ACC112 (cell line): ENCODE results near the gene RPL38.

Experiments
- H2AFZ ChIP-seq: fragments of 200-600 bp; sonication (generic); one replicate; pipeline ENCODE4 v1.6.0; 2017; ENCODE audit warnings: antibody characterized with exemption, low read length; ENCODE audit not compliant: unreplicated experiment
- H3K27ac ChIP-seq: fragments of 200-600 bp; sonication (generic); 2 replicates; pipeline ENCODE4 v1.5.1; 2014; ENCODE audit warnings: low read depth, mild to moderate bottlenecking, antibody characterized with exemption, low read length, moderate library complexity
- H3K27me3 ChIP-seq: fragments of 200-600 bp; sonication (generic); 2 replicates; pipeline ENCODE4 v1.6.1; 2014; ENCODE audit warnings: mild to moderate bottlenecking, antibody characterized with exemption, low read length, moderate library complexity, mixed read lengths; ENCODE audit not compliant: insufficient read depth
- H3K36me3 ChIP-seq: fragments of 200-600 bp; sonication (generic); 2 replicates; pipeline ENCODE4 v1.6.1; 2016; ENCODE audit warnings: mild to moderate bottlenecking, antibody characterized with exemption, low read length, moderate library complexity, mixed read lengths; ENCODE audit not compliant: insufficient read depth
- H3K4me1 ChIP-seq: fragments of 200-600 bp; sonication (generic); one replicate; pipeline ENCODE4 v1.6.1; 2016; ENCODE audit warnings: low read length, mixed read lengths; ENCODE audit not compliant: insufficient read depth, unreplicated experiment, control insufficient read depth
- H3K4me3 ChIP-seq: fragments of 200-600 bp; sonication (generic); 2 replicates; pipeline ENCODE4 v1.5.1; 2014; ENCODE audit warnings: mild to moderate bottlenecking, low read depth, low read length
- H3K79me2 ChIP-seq: fragments of 200-600 bp; sonication (generic); one replicate; pipeline ENCODE4 v1.6.0; 2016; ENCODE audit warnings: low read length; ENCODE audit not compliant: control insufficient read depth, unreplicated experiment, insufficient read depth

Gene RPL38

DNA sequence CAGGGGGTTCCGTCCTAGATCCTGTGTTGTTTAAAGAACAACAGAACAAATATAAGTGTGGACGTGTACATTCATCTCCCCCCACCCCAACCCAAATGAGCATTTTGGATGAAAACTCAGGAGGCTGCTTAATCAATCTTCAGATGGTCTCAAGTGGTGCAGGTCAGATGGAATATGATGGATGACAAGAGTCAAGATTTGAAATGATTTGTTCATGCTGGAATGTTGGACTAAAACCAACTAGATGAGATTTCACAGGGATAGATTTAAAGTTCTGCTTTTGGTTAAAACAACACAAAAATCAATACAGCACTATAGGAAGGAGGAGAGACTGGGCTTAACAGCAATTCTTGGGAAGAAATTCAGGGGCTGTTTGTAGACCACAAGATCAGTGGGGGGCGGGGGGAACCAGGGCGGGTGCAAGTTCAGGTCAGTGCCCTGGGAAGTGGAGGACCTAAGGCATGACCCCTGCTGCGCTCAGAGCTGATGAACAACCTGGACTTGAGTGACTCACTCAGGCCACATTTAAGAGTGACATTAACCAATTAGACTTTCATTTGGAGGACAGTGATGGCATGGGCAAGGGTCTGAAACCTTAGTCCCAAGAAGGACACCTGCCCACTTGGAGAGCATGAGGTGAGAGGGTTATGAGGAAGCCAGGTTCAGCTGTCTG, 25.0 kb downstream of the RPL38 start:
- no peak overlapping the region for H3K4me3 ChIP-seq
- no peak overlapping the region for H2AFZ ChIP-seq
- H3K79me2 ChIP-seq, result no peaks in the 10 kb centered on the region
- H3K36me3 ChIP-seq, result no peaks in the 10 kb centered on the region
- H3K27ac ChIP-seq, result no peak overlapping the region
- H3K4me1 ChIP-seq, result no peaks in the 10 kb centered on the region
- no peaks in the 10 kb centered on the region for H3K27me3 ChIP-seq

GRCh38 chr17:74230896-74231295, 27.4 kb downstream of the RPL38 start:
- Histone ChIP-seq H2AFZ (no peak overlapping the region), H3K4me1 (no peaks in the 10 kb centered on the region), H3K36me3 (no peaks in the 10 kb centered on the region), H3K27me3 (no peaks in the 10 kb centered on the region), H3K79me2 (no peaks in the 10 kb centered on the region), H3K4me3 (no peak overlapping the region), H3K27ac (no peak overlapping the region)

DNA sequence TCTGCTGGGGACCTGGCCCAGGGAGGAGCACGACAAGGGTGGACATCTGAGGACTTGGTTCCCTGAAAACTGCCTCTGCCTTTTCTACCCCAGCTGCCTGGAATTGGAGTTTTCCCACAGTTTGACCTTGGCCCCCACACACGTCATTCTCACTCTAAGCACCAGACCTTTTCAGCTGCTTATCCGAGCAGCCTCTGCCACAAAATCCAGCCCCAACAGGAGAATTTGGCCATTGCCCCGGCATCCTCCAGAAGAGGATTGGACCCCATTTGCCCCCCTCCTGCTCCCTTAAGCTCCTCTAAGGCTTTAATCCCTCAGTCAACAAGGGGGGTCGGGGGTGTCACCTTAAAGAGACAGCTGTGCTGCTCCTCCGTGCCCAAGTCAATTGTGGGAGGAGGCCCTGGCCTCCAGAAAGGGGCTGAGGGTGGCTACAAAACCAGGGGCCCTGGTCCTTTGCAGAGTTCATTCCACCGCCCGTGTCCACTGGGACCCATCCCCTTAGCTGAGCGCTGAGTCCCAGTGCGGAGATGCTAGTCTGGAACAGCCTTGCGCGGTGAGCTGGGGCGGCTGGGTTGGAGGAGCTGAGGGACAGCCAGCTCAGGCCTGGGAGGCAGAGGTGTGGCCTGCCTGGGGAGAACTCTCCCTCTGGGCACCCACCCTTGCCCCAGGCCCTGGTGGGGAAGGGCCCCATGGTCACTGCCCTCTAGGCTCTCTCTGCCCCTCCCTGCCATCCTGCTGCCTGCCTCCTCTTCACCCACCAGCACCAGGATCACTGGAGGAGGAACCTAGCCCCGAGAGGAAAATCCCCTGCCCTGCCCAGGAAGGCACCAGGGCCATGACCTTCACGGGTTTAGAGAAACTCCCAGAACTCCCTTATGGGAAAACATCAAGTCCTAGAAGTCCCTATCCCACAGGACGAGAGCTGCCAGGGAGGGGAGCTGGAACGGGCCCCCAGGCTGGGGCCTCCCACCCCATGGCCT, 28.7 kb downstream of the RPL38 start:
- Histone ChIP-seq H3K4me1 (no peaks in the 10 kb centered on the region), H3K4me3 (no peak overlapping the region), H3K27me3 (no peaks in the 10 kb centered on the region), H3K36me3 (no peaks in the 10 kb centered on the region), H2AFZ (no peak overlapping the region), H3K79me2 (no peaks in the 10 kb centered on the region), H3K27ac (no peak overlapping the region)

- Histone ChIP-seq H2AFZ (no peak overlapping the region), H3K79me2 (no peaks in the 10 kb centered on the region), H3K4me1 (peaks cover under 1% of the 10 kb centered on the region), H3K36me3 (no peaks in the 10 kb centered on the region), H3K27me3 (no peaks in the 10 kb centered on the region), H3K27ac (no peak overlapping the region), H3K4me3 (no peak overlapping the region)
Measured at GRCh38 chr17:74233937-74234336, 30.5 kb downstream of the RPL38 start.

GRCh38 chr17:74234486-74234885, 31.0 kb downstream of the RPL38 start:
- no peak overlapping the region for H3K27ac ChIP-seq
- H3K4me1 ChIP-seq, result peaks cover 4% of the 10 kb centered on the region
- no peak overlapping the region for H2AFZ ChIP-seq
- H3K36me3 ChIP-seq, result no peaks in the 10 kb centered on the region
- no peaks in the 10 kb centered on the region for H3K27me3 ChIP-seq
- peak overlapping the region; percentile 49; the same call in 1 of the 2 replicates for H3K4me3 ChIP-seq
- H3K79me2 ChIP-seq, result no peaks in the 10 kb centered on the region

DNA sequence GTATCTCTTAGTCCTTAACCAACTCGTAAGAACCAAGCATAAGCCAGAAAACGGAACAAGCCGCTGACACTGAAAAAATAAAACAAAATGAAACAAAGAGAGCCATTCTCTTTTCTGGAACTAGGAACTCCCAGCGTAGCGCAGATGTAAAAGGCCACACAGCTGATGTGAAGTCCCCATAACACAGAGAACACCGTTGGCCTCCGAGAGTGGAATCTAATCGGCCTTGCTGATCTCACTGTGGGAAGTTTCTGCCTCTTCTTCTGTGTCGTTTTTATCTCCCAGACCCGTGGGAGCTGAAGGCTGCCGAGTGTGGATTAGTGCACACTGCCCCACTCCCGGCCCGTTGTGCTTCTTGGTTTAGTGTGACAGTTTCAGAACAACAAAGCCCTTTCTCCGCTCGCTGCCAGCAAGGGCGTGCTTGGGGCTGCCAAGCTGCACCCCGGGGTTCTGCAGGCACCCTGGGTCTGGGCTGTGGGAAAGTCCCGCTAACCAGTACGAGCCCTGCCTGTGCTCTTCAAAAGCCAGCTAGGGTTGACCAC, 31.6 kb downstream of the RPL38 start:
- Histone ChIP-seq H3K36me3 (no peaks in the 10 kb centered on the region), H3K4me3 (peak overlapping the region; percentile 49), H3K4me1 (peaks cover 7% of the 10 kb centered on the region), H3K27ac (no peak overlapping the region), H2AFZ (peak overlapping the region; percentile 3), H3K79me2 (no peaks in the 10 kb centered on the region), H3K27me3 (no peaks in the 10 kb centered on the region)

- Histone ChIP-seq H3K79me2 (no peaks in the 10 kb centered on the region), H3K27ac (no peak overlapping the region), H2AFZ (no peak overlapping the region), H3K36me3 (no peaks in the 10 kb centered on the region), H3K4me3 (no peak overlapping the region), H3K4me1 (peaks cover 7% of the 10 kb centered on the region), H3K27me3 (no peaks in the 10 kb centered on the region)
Measured at GRCh38 chr17:74235911-74236371, 32.5 kb downstream of the RPL38 start.

DNA sequence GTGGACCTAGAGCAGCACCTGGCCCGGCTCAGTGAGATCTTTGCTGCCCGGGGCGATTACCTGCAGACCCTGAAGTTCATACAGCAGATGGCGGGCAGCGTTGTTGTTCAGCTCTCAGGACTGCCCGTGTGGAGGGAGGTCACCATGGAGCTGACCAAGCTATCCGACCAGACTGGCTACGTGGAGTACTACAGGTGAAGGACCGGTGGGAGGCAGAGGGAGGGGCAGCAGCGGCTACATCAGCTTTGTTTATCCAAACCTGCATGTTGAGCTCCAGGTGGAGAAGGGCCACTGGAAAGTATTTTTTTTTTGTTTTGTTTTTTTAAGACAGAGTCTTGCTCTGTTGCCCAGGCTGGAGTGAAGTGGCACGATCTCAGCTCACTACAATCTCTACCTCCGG, 33.8 kb downstream of the RPL38 start:
- Histone ChIP-seq H3K79me2 (no peaks in the 10 kb centered on the region), H3K4me3 (no peak overlapping the region), H3K4me1 (peaks cover 12% of the 10 kb centered on the region), H3K27ac (no peak overlapping the region), H3K27me3 (peaks cover 6% of the 10 kb centered on the region; the same call in 1 of the 2 replicates), H2AFZ (no peak overlapping the region), H3K36me3 (no peaks in the 10 kb centered on the region)

GRCh38 chr17:74239172-74239571, 35.7 kb downstream of the RPL38 start:
- Histone ChIP-seq H3K27me3 (peaks cover 6% of the 10 kb centered on the region; the same call in 1 of the 2 replicates), H3K4me1 (peaks cover 12% of the 10 kb centered on the region), H2AFZ (no peak overlapping the region)

DNA sequence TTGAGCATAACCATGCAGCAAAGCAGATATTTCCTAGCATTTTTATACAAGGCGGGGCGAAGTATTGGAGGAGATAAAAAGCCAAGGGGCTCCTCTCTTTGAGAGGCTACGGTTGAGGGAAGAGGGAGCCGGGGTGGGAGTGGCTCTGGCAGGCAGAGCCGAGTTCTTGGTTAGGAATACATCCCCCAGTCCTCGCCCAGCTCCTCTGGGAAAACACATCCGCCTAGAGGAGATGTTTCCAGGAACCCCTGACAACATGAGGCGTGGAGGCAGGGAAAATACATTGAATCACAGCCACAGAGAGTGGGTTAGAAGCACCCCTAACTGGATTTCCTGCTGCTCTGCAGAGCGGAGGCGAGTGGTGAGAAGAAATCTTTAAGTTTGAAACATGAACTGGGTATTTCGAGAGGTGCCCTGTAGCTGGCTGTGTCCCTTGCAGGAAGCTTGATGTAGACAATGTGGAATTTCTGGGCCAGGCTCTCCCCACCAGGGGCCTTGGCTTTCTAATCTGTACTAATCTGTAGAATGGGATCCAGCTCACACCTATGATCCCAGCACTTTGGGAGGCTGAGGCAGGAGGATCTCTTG, 37.2 kb downstream of the RPL38 start:
- Histone ChIP-seq H3K4me1 (peaks cover 12% of the 10 kb centered on the region), H3K4me3 (no peak overlapping the region), H3K79me2 (no peaks in the 10 kb centered on the region), H3K36me3 (no peaks in the 10 kb centered on the region), H2AFZ (no peak overlapping the region), H3K27ac (no peak overlapping the region), H3K27me3 (peaks cover 6% of the 10 kb centered on the region; the same call in 1 of the 2 replicates)

More at GRCh38 chr17:74239172-74239571, 35.7 kb downstream of the RPL38 start:
- no peak overlapping the region for H3K27ac ChIP-seq
- H3K36me3 ChIP-seq, result no peaks in the 10 kb centered on the region
- H3K4me3 ChIP-seq, result no peak overlapping the region
- no peaks in the 10 kb centered on the region for H3K79me2 ChIP-seq
